Measurements from ENCODE around the gene RPRD1B.

GRCh38 chr20:38109591-38110524 lies 76.3 kb downstream of the RPRD1B start:
- TF ChIP-seq CTCF (IDR thresholded peaks at IDR 0.05; ENCODE audit: low read depth, low read length), result no peak
- TF ChIP-seq MYC (IDR thresholded peaks at IDR 0.05; ENCODE audit: low read depth, low read length), result no peak
- no peak for TF ChIP-seq POLR2A (IDR thresholded peaks at IDR 0.05; ENCODE audit: extremely low read depth, insufficient read length)
- no peak for TF ChIP-seq MAX (IDR thresholded peaks at IDR 0.05; ENCODE audit: low read depth, low read length)
